HCT116 (cell line): Measurements from ENCODE around the gene FBXL17. TPM values are rescaled to one million over a fixed set of nuclear protein-coding genes. Genes with fewer than 3 reads are reported as not detected.

Source experiments
- ATAC-seq: fragments of 200-7000 bp; cut with Tn5 transposase; 2 replicates; pipeline ENCODE4 v1.9.1; 2020; ENCODE audit warnings: mild to moderate bottlenecking, moderate library complexity
- BruUV-seq: library from RNA; stranded (reverse); fragments of 400-500 nt; replicated peaks from 2 replicates; lab custom pipeline; 2021; lab: Mats Ljungman, UMichigan
- CTCF ChIA-PET: fragments of 300-600 bp; sonication (Branson Sonifier 250); formaldehyde crosslinking; loops from one replicate; lab custom pipeline; 2021; ENCODE audit warnings: antibody characterized with exemption; lab: Charles Lee
- POLR2A ChIA-PET: fragments of 300-600, 350-600 bp; sonication (Branson Sonifier 250); formaldehyde crosslinking; loops from one replicate; lab custom pipeline; 2021; ENCODE audit warnings: antibody characterized with exemption; lab: Charles Lee
- RAD21 ChIA-PET, 2 experiments: fragments of 300-600 bp; sonication (Branson Sonifier 250); formaldehyde crosslinking; loops; one replicate each; lab custom pipeline; 2023; ENCODE audit warnings: low total read pairs in 2 of 2; ENCODE audit not compliant: uncharacterized antibody in 2 of 2, unreplicated experiment in 2 of 2, low non-redundant PET in 1 of 2; lab: Charles Lee
- DNase-seq: peaks from one replicate; pipeline ENCODE4 v3.0.0-alpha.2; 2010; ENCODE audit warnings: low read depth, low spot score
- H2AFZ ChIP-seq: fragments of 200-600 bp; shearing (Covaris generic), sonication (generic); 2 replicates; pipeline ENCODE4 v1.6.1; 2017; ENCODE audit warnings: low read depth, mixed run types, mixed read lengths, antibody characterized with exemption, low read length; ENCODE audit not compliant: poor library complexity, severe bottlenecking
- H3K27ac ChIP-seq: 2 replicates; pipeline ENCODE4 v1.5.1; 2012; ENCODE audit warnings: low read depth, low read length
- H3K27me3 ChIP-seq: fragments of 200-600 bp; sonication (generic); 2 replicates; pipeline ENCODE4 v1.6.1; 2016; ENCODE audit warnings: mixed run types, low read length, mixed read lengths; ENCODE audit not compliant: insufficient read depth
- H3K36me3 ChIP-seq, 2 experiments: fragments of 200-500 bp in 1 of 2; fragments of 200-600 bp in 1 of 2; sonication (Bioruptor generic) in 1 of 2; sonication (generic) in 1 of 2; 2 replicates each; pipeline versions ENCODE4 v1.5.1 to v1.6.1; 2014 to 2016; ENCODE audit warnings: low read length in 2 of 2, inconsistent platforms in 1 of 2, mixed read lengths in 1 of 2, mixed run types in 1 of 2; ENCODE audit not compliant: insufficient read depth in 2 of 2, control insufficient read depth in 1 of 2
- H3K4me1 ChIP-seq, 2 experiments: fragments of 200-600 bp in 1 of 2; sonication (generic) in 1 of 2; 2 replicates each; pipeline versions ENCODE4 v1.5.1 to v1.6.1; 2012 to 2017; ENCODE audit warnings: low read length in 2 of 2, inconsistent platforms in 1 of 2, mild to moderate bottlenecking in 1 of 2, mixed read lengths in 1 of 2, mixed run types in 1 of 2, moderate library complexity in 1 of 2; ENCODE audit not compliant: insufficient read depth in 2 of 2, control insufficient read depth in 1 of 2
- H3K4me2 ChIP-seq: fragments of 200-600 bp; sonication (generic); 2 replicates; pipeline ENCODE4 v1.6.1; 2017; ENCODE audit warnings: mixed run types, low read length, mixed read lengths
- H3K4me3 ChIP-seq, 2 experiments: fragments of 200-600 bp in 1 of 2; sonication (generic) in 1 of 2; replicated peaks in 1 of 2; 2 replicates each; pipeline ENCODE4 v1.5.1; 2011 to 2016; ENCODE audit warnings: low read length in 2 of 2, control low read depth in 1 of 2, low read depth in 1 of 2, mild to moderate bottlenecking in 1 of 2, mixed read lengths in 1 of 2, mixed run types in 1 of 2
- H3K79me2 ChIP-seq: fragments of 200-600 bp; sonication (generic); 2 replicates; pipeline ENCODE4 v1.6.1; 2017; ENCODE audit warnings: mild to moderate bottlenecking, mixed run types, low read length, moderate library complexity, mixed read lengths; ENCODE audit not compliant: insufficient read depth
- H3K9ac ChIP-seq: fragments of 200-600 bp; sonication (generic); 2 replicates; pipeline ENCODE4 v1.6.1; 2016; ENCODE audit warnings: low read length, mixed read lengths
- H3K9me2 ChIP-seq: fragments of 200-600 bp; sonication (generic), shearing (Covaris generic); 2 replicates; pipeline ENCODE4 v1.6.1; 2017; ENCODE audit warnings: mixed run types, mild to moderate bottlenecking, moderate library complexity; ENCODE audit not compliant: insufficient read depth
- H3K9me3 ChIP-seq, 2 experiments: fragments of 200-500 bp in 1 of 2; fragments of 200-600 bp in 1 of 2; sonication (Bioruptor generic) in 1 of 2; sonication (generic) in 1 of 2; 2 replicates each; pipeline ENCODE4 v1.6.1; 2014 to 2017; ENCODE audit warnings: low read length in 2 of 2, mixed read lengths in 2 of 2, inconsistent platforms in 1 of 2, low read depth in 1 of 2, mild to moderate bottlenecking in 1 of 2, mixed run types in 1 of 2, moderate library complexity in 1 of 2; ENCODE audit not compliant: control insufficient read depth in 1 of 2, insufficient read depth in 1 of 2
- H4K20me1 ChIP-seq: fragments of 200-600 bp; sonication (generic), shearing (Covaris generic); 2 replicates; pipeline ENCODE4 v1.6.1; 2017; ENCODE audit warnings: mixed run types, mild to moderate bottlenecking, moderate library complexity; ENCODE audit not compliant: insufficient read depth
- ATF3 ChIP-seq: IDR thresholded peaks from 2 replicates; pipeline ENCODE4 v1.6.1; 2012
- CBX3 ChIP-seq: IDR thresholded peaks from 2 replicates; pipeline ENCODE4 v1.6.1; 2012; ENCODE audit warnings: low read depth
- EZH2 ChIP-seq: fragments of 200-600 bp; sonication (generic); IDR thresholded peaks from 2 replicates; pipeline ENCODE4 v1.6.1; 2017; ENCODE audit warnings: antibody characterized with exemption, mixed run types
- JUND ChIP-seq: IDR thresholded peaks from 2 replicates; pipeline ENCODE4 v1.6.1; 2012
- MAX ChIP-seq: IDR thresholded peaks from 2 replicates; pipeline ENCODE4 v1.6.1; 2012
- REST ChIP-seq: IDR thresholded peaks from 2 replicates; pipeline ENCODE4 v1.6.1; 2012; ENCODE audit warnings: low read depth
- SIN3A ChIP-seq: IDR thresholded peaks from 2 replicates; pipeline ENCODE4 v1.6.1; 2012; ENCODE audit warnings: low read depth
- YY1 ChIP-seq: IDR thresholded peaks from 2 replicates; pipeline ENCODE4 v1.6.1; 2011; ENCODE audit warnings: low read length, low read depth, moderate library complexity, mild to moderate bottlenecking; ENCODE audit not compliant: insufficient replicate concordance; ENCODE audit errors: extremely low read depth
- intact Hi-C: fragments of 100-400 bp; cut with micrococcal nuclease; formaldehyde crosslinking; loops from 2 replicates; pipeline ENCODE4 v1.10.0; 2022
- total RNA-seq: library from RNA; stranded (reverse); gene quantifications from one replicate; pipeline ENCODE4 v1.2.1, GENCODE V29; 2021; ENCODE audit not compliant: unreplicated experiment

The FBXL17 gene
- total RNA-seq, 1 experiment from 2014 or later = 9.4 TPM

GRCh38 chr5:108144332-108144731, 237.6 kb downstream of the FBXL17 start:
- intact Hi-C loops = no loop called here
- H3K4me2 ChIP-seq = no peak overlapping the region
- H3K4me3 ChIP-seq = no peak overlapping the region
- no peak overlapping the region for H3K27ac ChIP-seq
- BruUV-seq = no TSS peak
- no peaks in the 10 kb centered on the region for H3K9me3 ChIP-seq
- no peak for TF ChIP-seq YY1
- no peak for TF ChIP-seq EZH2
- TF ChIP-seq CBX3 = no peak
- TF ChIP-seq SIN3A = no peak
- TF ChIP-seq MAX = no peak
- no peak for TF ChIP-seq REST
- TF ChIP-seq ATF3 = no peak
- TF ChIP-seq JUND = no peak
- TF ChIP-seq, all 23 proteins: peak for 0
- no peak for ATAC-seq
- no peaks in the 10 kb centered on the region for H3K4me1 ChIP-seq
- H3K27me3 ChIP-seq = no peaks in the 10 kb centered on the region
- no peak for DNase-seq
- no peak overlapping the region for H2AFZ ChIP-seq
- H3K9ac ChIP-seq = no peak overlapping the region
- no peaks in the 10 kb centered on the region for H4K20me1 ChIP-seq
- no peaks in the 10 kb centered on the region for H3K79me2 ChIP-seq
- POLR2A ChIA-PET = no interaction called here
- no peaks in the 10 kb centered on the region for H3K9me2 ChIP-seq
- CTCF ChIA-PET = no interaction called here
- H3K36me3 ChIP-seq = no peaks in the 10 kb centered on the region
- RAD21 ChIA-PET = no interaction called here
